Stimulated activated CD8-positive, alpha-beta memory T cell treated with anti-CD3 and anti-CD28 coated beads, Interleukin-4, amount 100 ng/mL, for 1 hour (primary cell): Measurements from ENCODE around the gene MRPL18.
"Not testable (repeated sequence)": the region's sequence is repeated elsewhere in the genome, so short reads cannot be mapped to it uniquely, and the experiment has no call there.

Source experiments
- DNase-seq, 2 donors: peaks; one replicate each; pipeline ENCODE4 v3.0.0-alpha.2; 2020; ENCODE audit warnings: low read depth in 2 of 2, low spot score in 1 of 2

The MRPL18 gene

DNA sequence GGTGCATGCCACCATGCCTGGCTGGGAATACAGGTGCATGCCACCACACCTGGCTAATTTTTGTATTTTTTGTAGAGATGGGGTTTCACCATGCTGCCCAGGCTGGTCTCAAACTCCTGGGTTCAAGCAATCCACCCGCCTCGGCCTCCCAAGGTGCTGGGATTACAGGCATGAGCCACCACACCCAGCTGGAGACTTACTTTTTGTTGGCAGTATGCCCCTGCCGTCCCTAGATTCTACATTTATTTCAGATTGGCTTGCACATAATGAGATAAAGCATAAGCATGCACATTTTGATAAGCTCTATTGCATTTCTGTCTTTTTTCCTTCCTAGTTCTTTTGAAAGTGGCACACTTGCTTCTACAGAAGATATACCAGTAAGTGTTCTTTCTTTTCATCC lies 26.5 kb downstream of the MRPL18 start:
- not testable (repeated sequence) for DNase-seq

DNA sequence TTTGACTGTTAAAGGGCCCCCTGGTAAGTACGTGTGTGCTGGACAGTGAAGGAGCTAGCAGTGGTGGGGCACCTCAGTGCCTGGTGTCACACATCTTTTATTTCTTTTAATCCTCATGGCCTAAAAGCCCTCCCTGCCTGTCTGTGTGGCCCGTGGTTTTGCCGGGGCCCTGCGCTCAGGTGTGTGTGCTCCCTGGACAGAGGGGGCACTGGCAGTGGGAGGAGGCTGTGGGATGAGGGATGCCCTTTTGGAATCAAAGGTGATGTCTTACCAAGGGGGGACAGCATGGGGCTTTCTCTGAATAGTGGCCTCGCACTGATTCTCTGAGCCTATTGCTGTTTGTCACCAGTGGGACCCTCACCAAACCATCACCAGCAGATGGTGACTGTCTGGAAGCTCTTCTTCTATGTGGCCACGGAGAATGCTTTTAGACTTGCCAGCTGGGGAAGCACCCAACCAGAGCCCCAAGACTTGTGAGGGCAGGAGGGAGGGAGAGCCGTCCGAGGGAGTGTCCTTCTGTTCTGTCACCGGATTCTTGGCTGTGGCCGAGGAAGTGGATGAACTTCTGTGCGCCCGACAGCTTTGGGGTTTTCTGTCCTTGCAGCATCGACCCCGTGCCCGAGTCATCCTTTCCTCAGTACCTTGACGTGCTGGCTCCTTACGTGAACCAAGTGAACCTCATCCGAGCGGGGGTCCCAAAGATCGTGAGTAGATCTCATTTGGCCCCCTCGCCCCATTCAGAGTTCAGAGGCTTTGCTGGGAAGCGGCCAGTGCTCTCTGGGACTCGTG lies 27.9 kb downstream of the MRPL18 start:
- no peak for DNase-seq

DNA sequence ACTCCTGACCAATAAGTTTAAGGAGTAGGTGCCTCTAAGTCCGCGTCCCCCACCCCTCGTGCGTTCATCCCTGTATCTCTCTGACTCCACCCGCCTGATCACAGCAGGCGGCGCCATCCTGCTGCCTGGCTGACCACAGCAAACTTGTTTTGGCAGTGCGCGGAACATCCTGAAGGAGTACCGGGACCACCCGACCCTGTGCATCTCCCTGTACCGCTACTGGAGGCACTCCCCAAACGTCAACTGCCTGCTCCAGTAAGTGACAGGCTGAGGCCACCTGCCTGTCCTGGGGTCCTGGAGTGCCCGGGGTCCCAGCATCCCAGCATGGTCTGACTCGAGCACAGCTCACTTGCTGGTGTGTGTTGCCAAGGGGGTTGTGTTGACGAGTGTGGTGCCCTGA lies 28.8 kb downstream of the MRPL18 start:
- DNase-seq, result no peak

DNA sequence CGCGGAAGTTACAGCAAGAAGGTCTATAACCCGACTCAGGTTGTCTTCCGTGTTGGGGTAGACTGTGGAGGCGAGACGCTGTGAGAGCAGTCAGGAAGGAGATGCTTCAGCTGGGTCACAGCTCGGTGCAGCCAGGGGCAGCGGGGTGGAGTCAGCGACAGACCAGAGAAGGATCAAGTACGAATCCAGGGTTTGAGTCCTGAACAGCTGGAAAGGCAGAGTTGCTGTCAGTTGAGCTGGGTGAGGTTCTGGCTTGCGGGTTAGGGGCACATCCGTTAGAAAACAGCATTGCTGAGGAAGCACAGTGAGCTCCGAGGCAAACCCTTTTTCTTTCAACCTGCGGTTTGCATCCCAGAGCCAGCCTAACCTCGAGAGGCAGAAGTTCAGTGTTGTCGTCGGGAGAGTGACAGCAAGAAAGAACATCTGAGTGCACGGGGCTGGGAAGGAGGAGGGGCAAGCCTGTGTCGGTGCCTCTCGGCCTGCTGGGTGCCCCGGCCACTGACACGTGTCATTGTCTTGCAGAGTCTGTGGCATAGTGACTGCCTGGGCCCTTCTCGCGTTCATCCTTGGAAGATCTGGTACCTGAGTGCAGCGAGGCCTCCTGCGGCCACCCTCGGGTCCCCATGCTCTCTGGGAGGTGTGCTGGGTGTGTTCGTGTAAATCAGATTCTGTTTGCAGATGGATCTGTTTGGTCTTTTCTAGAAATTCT lies 29.8 kb downstream of the MRPL18 start:
- DNase-seq, result no peak

DNA sequence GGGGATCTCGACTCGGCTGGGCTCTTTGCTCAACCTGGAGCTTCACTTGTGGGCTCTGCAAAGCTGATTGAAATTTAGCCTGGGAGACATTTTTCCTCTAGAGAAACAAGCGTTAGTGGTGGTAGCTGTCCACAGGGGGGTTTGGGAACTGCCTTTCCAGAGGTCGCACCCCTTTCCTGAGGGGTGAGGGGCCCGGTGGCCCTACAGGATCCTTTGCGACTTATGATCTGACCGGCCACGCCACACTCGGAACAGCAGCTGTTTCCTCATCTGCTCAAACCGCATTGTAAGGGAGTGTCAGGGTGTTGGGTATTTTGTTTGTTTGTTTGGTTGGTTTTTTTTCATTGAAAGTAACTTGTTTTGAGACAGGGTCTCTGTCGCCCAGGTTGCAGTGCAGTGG lies 30.9 kb downstream of the MRPL18 start:
- DNase-seq, result no peak

DNA sequence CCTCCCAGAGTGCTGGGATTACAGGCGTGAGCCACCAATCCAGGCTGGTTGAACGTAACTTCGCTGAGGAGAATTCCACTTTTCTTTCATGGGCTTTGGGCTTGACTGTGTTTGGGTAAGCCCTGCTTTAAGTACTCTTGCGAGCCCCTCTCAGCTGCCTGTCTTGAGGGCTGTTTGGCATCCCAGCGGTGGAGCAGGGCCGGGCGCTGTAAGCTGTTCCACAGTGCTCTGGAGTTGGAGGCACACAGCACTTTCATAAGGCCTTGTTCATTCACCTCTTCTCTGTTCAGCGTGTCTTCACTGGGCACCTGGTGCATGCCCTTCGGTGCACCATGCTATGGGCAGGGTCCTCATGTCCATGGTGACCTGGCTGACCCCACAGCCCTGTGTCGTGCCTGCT lies 31.5 kb downstream of the MRPL18 start:
- DNase-seq, result no peak

DNA sequence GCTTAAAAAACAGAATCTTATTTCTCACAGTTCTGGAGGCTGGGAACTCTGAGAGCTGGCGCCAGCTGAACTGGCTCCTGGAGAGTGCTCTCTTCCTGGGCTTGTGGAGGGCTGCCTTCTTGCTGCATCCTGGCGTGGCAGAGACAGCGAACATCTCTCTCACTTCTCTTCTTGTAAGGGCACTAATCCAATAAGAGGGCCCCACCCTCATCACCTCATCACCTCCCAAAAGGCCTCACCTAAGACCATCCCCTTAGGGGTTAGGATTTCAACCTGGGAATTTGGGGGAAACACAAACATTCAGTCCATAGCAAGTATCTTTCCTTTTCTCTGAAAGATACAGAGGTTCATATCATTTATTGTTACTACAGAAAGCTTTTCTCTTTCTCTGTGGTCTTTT lies 33.7 kb downstream of the MRPL18 start:
- no peak for DNase-seq

DNA sequence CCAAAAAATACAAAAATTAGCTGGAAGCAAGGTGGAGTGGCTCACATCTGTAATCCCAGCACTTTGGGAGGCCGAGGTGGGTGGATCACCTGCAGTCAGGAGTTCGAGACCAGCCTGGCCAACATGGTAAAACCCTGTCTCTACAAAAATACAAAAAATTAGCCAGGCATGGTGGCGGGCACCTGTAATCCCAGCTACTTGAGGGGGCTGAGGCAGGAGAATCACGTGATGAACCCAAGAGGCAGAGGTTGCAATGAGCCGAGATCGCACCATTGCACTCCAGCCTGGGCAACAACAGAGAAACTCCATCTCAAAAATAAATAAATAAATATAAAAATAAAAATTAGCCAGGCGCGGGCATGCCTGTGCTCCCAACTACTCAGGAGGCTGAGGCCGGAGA lies 34.4 kb downstream of the MRPL18 start:
- not testable (repeated sequence) for DNase-seq

DNA sequence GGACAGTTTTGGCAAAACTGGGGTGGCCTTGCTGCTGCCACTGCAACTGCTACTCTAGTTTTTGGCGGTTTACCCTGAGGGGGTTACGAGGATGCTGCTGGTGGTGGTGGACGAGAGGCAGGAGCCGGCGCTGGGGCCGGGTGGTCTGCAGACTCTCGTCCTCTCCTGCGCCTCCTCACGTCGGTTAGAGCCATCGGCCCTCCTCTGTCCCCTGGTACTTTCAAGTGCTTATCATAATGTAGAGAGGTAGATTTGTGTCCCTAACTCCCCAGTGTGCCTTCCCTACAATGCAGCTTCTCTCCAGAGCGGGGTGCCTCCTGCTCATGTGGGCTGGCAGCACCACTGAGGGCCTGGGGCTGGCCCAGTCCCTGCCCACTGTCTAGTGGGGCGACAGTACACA lies 35.7 kb downstream of the MRPL18 start:
- no peak for DNase-seq

DNA sequence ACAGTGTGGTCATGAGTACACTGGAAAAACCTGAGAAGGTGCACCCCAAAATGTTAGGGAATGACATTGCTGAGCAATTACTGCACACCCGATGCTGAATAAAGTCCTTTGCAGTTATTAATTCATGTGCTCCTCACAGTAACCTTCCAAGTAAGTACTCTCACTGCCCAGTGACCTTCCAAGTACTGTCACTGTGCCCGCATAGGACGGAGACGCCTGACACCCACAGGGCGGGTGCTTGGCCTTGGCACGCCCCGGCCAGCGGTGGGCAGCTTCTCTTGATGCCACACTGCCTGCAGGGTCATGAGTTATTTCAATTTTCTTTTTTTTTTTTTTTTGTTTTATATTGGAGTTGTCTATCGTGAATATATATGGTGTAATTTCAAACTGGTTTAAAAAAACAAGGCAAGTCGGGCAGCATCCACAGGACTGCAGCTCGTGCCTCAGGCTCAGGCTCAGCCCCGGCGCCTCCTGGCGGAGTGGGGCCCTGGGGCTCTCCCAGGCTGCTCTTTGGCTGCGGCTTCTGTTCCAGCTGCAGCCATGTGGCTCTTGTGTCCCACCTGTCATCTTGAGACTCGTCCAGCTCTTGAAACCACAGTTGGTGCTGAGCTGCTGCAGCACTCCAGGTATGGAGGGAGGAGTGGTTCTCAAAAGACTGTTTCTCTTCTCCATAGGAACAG lies 36.8 kb downstream of the MRPL18 start:
- no peak for DNase-seq

DNA sequence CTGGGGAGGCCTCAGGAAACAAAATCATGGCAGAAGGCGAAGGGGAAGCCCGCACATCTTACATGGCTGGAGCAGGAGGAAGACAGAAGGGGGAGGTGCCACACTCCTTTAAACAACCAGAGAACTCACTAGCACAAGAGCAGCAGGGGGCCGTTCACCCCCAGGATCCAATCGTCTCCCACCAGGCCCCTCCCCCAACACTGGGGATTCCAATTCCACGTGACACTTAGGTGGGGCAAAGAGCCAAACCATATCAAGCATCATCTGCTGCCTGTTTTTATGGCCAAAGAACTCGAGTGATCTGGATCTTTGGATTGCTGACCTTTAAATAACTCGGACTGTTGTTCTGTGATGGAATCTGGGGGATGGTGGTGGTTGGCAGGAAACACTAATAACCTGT lies 37.8 kb downstream of the MRPL18 start:
- no peak for DNase-seq

DNA sequence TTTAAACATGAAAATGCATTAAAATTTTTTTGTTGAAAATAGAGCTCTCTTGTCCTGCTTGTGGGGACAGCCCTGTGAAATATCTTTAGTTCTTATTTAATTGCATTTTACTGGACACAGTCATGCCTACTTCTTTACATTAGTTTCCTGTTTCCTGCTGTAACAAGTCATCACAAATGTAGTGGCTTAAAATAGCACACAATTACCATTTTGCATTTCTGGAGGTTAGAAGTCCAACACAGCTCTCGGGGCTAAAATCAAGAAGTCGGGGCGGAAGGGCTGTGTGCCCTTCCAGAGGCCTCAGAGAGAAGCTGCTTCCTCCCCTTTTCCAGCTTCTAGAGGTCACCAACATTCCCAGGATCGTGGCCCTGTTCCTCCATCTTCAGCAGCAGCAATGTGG lies 39.3 kb downstream of the MRPL18 start:
- DNase-seq, result no peak

DNA sequence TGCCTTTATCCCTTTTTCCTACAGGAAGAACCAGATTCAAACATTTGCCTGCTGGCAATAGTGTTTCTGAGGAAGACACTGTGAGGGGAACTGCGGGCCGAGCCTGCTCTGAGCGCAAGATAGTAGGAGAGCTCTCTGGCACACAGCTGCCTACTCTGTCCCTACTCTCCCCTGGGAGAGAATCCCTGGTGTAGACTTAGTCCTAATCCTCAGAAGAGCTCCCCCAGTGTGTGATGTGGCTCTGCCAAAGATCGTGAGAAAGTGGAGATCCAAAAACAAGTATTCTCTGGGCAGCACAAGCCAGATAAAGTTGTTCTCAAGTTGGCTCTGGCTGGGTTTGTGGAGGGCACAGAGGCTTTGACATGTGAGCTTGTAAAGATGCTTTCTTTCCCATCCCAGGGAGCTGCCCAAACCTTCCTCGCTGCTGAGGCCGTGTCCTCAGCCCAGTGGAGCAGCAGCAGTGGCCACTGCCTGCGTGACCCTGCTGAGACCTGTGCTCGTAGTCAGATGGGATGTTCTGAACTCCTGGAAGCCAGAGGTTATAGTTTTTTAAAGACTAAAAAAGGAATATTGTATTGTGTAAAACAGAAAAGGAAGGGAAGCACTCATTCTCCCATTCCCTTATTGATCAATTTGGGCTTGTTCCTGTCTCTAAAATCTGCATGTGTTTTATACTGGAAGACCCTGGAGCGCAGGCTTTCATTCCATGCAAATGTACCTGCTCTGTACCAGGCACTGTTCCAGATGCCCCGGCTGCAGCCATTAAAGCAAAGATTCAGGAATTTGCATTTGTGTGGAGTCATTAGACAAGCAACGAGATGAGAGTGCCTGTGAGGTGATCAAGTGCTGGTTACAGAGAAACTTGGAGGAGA lies 40.5 kb downstream of the MRPL18 start:
- no peak for DNase-seq

DNA sequence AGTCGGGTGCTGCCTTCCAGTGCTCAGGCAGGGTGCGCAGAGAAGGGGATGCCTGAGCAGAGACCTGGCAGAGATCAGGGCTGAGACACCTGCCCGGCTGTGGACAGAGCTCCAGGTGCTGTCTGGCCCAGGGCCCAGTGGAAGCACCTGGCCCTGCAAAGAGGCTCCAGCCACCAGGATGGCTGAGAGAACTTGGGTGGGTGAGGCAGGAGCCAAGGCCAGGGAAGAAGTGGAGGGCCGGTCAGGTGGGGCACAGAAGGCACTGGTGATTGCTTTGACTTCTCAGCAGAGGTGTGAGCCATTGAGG lies 41.1 kb downstream of the MRPL18 start:
- DNase-seq, result no peak

DNA sequence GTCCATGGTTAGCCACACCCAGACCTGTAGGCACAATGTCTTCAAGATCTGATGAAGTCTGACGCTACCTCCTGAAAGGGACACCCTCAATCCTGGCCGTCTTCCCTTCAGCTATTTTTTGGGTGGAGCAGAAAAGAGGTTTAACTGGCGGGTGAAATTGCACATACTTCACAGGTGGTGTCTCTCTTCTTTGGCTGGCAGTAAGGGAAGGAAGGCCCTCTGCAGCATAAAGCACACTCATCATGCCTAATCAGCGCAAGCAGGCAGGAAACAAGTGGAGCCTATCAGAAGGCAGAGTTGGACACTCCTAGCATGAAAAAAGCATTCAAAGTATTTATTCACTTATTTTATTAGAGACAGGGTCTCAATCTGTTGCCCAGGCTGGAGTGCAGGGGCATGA lies 42.7 kb downstream of the MRPL18 start:
- no peak for DNase-seq

DNA sequence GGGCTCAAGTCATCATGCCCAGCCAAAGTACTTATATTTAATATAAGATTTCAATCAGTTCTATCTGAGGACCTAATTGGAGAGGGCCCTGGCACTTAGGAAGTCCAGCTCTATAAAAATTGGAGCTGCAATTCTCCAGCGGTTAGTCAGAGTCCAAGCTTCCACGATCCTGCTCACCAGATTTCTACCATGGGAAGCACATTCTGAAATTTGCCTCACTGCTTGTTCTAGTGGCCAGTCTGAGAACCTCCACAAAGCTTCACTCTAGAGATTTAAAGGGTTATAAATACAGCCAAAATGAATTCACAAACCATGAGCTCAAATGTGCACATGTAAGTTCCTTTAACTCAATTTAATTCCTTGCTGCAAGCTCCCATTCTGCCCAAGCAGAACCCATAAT lies 43.3 kb downstream of the MRPL18 start:
- DNase-seq, result no peak

DNA sequence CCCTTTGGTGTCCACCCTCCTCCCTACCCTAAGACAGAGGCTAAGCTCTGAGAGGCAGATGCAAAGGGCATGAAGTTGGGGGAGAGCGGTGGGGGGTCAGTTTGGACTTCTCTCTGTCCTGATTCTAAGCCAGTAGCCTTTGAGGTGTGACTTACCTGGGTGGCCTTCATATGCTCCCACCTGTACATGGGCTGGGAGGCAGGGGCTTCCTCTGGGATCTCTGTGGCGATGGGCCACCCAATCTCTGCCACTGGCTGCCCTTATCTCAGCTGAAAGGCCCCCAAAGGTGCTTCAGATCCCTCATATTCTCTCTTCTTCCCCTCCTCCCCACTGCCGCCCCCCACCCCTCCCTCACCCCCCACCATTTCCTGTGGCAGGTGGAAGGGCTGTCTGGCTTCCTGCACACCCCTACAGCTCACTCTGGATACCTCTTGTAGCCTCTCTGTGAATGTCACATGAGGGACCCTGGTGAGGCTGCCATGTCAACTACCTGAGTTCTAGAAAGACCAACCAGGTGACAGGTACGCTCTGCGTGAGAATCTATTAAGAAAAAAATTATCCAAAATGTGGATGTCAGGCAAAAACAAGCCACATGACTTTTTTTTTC lies 43.8 kb downstream of the MRPL18 start:
- no peak for DNase-seq

DNA sequence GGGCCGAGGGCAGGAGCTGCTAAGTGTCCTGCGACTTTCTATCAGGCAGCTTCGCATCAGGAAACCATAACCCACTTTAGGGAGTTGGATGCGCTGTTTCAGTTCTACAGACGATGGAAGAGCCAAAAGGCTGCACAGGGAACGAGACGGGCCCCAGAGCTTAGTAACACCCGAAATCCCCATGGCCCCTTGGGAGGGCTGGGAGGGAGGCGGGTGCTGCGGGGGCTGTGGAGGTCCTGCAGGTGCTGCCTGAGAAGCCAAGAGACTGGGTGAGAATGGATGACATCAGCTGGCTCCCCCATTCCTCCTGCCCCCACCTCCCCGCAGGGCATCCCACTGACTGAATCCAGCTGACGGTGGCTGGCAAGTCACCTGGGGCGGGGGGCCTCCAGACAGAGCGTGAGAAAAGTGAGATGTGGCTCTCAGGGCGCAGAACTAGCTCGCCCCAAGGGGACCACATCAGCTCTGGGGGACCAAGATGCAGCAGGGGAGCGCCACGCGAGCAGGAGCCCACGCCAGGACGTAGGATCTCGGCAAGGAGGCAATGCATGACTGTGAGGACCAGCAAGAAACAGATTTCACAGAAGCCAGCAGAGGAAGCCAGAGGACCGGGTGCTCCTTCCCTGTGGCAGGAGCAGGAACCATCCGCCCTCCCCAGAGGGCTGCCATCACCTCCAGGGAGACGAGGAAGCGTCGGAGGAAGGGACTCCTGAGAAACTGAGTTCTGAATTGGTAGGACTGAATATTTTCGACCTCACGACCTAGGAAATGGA lies 46.6 kb downstream of the MRPL18 start:
- DNase-seq, result no peak

DNA sequence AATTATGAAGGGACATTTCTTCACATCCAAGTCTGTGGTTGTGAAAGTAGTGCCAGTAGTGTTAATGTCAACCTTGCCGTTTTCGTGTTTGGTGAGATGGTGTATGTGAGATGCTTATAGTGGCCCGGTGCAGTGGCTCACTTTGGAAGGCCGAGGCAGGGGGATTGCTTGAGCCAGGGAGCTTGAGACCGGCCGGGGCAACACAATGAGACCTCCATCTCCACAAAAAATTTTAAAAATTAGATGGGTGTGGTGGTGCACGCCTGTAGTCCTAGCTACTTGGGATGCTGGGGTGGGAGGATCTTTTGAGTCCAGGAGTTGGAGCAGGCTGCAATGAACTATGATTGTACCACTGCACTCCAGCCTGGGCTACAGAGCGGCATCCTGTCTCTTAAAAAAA lies 47.2 kb downstream of the MRPL18 start:
- no peak for DNase-seq

DNA sequence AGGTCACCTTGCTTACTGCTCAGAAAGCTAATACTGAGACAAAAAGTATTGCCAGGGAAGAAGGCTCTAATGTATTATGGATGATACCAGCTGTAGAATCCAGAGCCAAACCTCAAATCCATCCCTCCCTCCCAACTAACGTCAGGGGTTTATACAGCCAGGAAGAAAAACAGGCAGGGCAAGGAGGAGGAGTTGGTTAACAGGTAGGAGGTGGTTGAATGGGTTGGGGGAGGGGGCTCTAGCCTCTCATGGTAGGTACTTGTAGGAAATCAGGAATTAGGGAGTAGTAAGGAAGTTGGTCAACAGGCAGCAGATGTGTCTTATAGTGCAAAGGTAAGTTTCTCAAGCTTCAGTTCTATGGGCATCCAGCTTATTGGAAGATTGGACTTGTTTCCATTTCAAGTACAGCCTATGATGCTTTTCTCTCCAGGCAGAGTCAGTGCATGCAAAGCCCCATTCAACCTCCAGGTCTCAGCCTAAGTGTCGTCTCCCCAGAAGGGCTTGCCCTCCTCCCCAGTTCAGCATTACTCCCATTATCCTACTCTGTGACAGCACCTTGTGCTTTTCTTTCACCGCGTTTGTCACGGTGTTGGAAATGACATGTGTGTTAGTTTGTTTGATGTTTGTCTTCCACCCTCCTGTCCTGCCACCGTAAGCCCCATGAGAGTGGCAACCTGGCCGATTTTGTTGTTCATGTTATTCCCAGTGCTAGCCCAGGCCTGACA lies 47.9 kb downstream of the MRPL18 start:
- no peak for DNase-seq
